C4-2B (cell line): ENCODE measurements around the gene MAD2L1.

ENCODE experiments used
- H3K27ac ChIP-seq: fragments of 450-650 bp; 2 replicates; pipeline ENCODE4 v1.5.1; 2017
- CTCF ChIP-seq: fragments of 450-650 bp; conservative IDR thresholded peaks from 2 replicates; pipeline ENCODE4 v1.5.1; 2017; ENCODE audit warnings: mild to moderate bottlenecking
- ZFX ChIP-seq: fragments of 450-650 bp; IDR thresholded peaks from 2 replicates; pipeline ENCODE4 v1.6.1; 2017

Gene MAD2L1

DNA sequence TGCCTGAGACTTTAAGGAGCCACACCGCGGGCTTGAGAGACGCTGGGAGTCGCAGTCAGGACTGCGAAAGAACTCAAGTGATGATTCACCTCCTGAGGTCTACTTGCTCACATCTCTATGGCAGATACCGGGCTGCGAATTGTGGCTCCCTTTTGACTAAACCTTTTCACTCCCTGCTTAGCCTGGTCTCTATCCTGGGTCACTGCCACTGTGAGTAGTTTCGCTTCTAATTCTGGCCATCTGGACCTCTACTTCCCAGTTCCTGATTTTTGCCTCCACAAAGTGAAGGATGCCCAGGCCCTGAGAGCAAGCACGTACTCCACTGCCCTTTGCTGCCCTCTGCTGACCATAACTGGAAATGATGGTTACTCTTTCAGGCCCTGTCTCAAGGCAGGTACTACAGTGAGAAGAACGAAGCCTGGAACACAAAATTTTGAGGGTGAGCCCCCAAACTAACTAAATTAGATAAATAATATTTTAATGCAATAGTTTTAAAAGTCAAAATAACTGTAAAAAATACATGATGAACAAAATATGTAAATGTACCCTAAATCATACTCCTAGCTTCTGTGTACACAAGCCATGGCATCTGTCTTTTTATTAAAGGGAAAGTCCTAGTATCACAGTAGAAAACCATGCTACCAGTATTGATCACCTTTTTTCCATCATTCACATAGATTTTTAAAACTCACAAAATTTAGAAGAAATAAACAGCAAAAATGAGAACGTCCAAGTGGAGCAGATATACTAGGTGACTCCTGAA, 16.7 kb downstream of the MAD2L1 start:
- TF ChIP-seq ZFX, result no peak
- TF ChIP-seq CTCF, result peak; percentile 81
- H3K27ac ChIP-seq, result no peak overlapping the region

DNA sequence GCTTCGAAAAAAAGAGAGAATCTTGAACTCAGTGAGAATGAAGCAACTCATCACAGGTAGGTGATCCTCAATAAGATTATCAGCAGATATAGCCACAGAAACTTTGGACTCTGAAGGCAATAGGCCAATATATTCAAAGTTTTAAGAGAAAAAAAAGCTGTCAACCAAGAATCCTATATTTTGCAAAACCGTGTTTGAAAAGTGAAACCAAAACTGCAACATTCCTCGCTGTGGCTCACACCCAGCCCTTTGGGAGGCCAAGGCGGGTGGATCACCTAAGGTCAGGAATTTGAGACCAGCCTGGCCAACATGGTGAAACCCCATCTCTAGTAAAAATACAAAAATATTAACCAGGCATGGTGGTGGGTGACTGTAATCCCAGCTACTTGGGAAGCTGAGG, 22.8 kb downstream of the MAD2L1 start:
- H3K27ac ChIP-seq, result no peak overlapping the region
- TF ChIP-seq ZFX (no peak), CTCF (no peak)

GRCh38 chr4:120037411-120037810, 29.2 kb downstream of the MAD2L1 start:
- no peak for TF ChIP-seq CTCF
- no peak for TF ChIP-seq ZFX
- no peak overlapping the region for H3K27ac ChIP-seq

GRCh38 chr4:120034913-120035312, 31.7 kb downstream of the MAD2L1 start:
- TF ChIP-seq CTCF (no peak), ZFX (no peak)
- no peak overlapping the region for H3K27ac ChIP-seq

GRCh38 chr4:120026853-120027252, 39.8 kb downstream of the MAD2L1 start:
- TF ChIP-seq CTCF, result no peak
- TF ChIP-seq ZFX, result no peak

GRCh38 chr4:120025516-120025915, 41.1 kb downstream of the MAD2L1 start:
- TF ChIP-seq ZFX (no peak), CTCF (no peak)
- no peak overlapping the region for H3K27ac ChIP-seq

More at GRCh38 chr4:120026853-120027252, 39.8 kb downstream of the MAD2L1 start:
- H3K27ac ChIP-seq, result no peak overlapping the region

GRCh38 chr4:120018786-120019185, 47.9 kb downstream of the MAD2L1 start:
- TF ChIP-seq CTCF, result no peak
- no peak for TF ChIP-seq ZFX
- no peak overlapping the region for H3K27ac ChIP-seq
